ENCODE results near the gene PCDH8. TPM values are rescaled to one million over a fixed set of nuclear protein-coding genes. Genes with fewer than 3 reads are reported as not detected.

The PCDH8 gene
- polyA plus RNA-seq, 1 donor from 2014 or later: 2.4 TPM

- Histone ChIP-seq H3K9me3 (ENCODE audit: low read length) (peaks cover 14% of the 10 kb centered on the region), H3K9me2 (ENCODE audit: insufficient read depth, low read length) (no peaks in the 10 kb centered on the region), H3K9ac (ENCODE audit: low read length) (no peak overlapping the region), H3K36me3 (ENCODE audit: insufficient read depth, low read length) (no peaks in the 10 kb centered on the region), H3K4me2 (ENCODE audit: low read length) (no peak overlapping the region), H3F3A (ENCODE audit: insufficient read depth, low read length, poor library complexity, severe bottlenecking) (peaks cover 6% of the 10 kb centered on the region), H3K27me3 (ENCODE audit: insufficient read depth, low read depth, low read length) (peaks cover 91% of the 10 kb centered on the region), H3K4me3 (ENCODE audit: low read length) (peak overlapping the region; percentile 69), H2AFZ (ENCODE audit: low read depth, low read length) (no peak overlapping the region), H3K27ac (ENCODE audit: low read length) (no peak overlapping the region), H4K20me1 (ENCODE audit: insufficient read depth) (no peaks in the 10 kb centered on the region), H3K79me2 (replicated peaks; ENCODE audit: insufficient read depth, low read length) (no peaks in the 10 kb centered on the region)
- TF ChIP-seq RAD21 (conservative IDR thresholded peaks at IDR 0.05) (no peak), EZH2 (IDR thresholded peaks at IDR 0.05; ENCODE audit: borderline replicate concordance, insufficient read depth, low read length, poor library complexity, severe bottlenecking) (no peak), EP300 (conservative IDR thresholded peaks at IDR 0.05; ENCODE audit: poor library complexity, severe bottlenecking) (no peak), POLR2AphosphoS5 (IDR thresholded peaks at IDR 0.05) (no peak), SMC3 (conservative IDR thresholded peaks at IDR 0.05; ENCODE audit: poor library complexity) (no peak), TAF1 (IDR thresholded peaks at IDR 0.05; ENCODE audit: low read depth) (no peak), CTCF (IDR thresholded peaks at IDR 0.05; ENCODE audit: poor library complexity, severe bottlenecking) (peak; percentile 26), MXI1 (conservative IDR thresholded peaks at IDR 0.05; ENCODE audit: poor library complexity, severe bottlenecking) (no peak)
- TF ChIP-seq, protein P1, sequence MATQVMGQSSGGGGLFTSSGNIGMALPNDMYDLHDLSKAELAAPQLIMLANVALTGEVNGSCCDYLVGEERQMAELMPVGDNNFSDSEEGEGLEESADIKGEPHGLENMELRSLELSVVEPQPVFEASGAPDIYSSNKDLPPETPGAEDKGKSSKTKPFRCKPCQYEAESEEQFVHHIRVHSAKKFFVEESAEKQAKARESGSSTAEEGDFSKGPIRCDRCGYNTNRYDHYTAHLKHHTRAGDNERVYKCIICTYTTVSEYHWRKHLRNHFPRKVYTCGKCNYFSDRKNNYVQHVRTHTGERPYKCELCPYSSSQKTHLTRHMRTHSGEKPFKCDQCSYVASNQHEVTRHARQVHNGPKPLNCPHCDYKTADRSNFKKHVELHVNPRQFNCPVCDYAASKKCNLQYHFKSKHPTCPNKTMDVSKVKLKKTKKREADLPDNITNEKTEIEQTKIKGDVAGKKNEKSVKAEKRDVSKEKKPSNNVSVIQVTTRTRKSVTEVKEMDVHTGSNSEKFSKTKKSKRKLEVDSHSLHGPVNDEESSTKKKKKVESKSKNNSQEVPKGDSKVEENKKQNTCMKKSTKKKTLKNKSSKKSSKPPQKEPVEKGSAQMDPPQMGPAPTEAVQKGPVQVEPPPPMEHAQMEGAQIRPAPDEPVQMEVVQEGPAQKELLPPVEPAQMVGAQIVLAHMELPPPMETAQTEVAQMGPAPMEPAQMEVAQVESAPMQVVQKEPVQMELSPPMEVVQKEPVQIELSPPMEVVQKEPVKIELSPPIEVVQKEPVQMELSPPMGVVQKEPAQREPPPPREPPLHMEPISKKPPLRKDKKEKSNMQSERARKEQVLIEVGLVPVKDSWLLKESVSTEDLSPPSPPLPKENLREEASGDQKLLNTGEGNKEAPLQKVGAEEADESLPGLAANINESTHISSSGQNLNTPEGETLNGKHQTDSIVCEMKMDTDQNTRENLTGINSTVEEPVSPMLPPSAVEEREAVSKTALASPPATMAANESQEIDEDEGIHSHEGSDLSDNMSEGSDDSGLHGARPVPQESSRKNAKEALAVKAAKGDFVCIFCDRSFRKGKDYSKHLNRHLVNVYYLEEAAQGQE (IDR thresholded peaks at IDR 0.05; ENCODE audit: borderline replicate concordance): peak; percentile 81
These were observed 1.7 kb downstream of the PCDH8 start for GRCh38 chr13:52846567-52847321.

DNA sequence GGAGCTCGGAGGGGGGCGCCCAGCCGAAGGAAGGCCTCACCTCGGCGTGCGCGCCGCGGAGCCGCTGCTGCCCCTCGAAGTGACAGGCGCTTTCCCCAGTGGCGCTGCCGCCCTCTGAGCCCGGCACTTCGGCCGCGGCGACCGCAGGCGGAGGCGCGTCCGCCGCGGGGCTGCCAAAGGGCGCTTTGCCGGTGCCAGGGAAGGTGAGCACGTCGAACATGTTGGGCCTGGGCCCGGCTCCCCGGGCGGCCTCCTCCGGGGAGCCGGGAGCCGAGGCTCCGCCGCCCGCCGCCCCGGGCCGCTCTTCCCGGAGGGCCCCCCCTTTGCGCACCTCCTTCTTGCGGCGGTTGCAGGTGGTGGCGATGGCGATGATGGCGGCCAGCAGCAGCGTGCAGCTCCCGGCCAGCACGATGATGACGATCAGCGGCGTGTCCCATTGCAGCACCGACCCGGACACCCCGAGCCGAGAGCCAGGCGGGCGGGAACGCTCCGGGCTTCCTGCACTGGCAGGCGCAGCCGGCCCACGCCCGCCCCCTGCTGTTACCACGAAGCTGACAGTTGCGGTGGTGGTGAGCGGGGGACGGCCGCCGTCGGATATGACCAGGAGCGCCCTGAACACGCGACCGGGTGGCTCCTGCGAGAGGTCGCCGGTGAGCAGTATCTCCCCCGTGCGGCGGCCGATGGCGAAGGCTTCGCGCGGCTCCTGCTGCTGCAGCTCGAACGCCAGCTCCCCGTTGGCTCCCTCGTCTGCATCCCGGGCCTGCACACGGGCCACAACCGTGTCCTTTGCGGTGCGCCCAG is 2.5 kb downstream of the PCDH8 start:
- H3K79me2 ChIP-seq (replicated peaks; ENCODE audit: insufficient read depth, low read length): no peaks in the 10 kb centered on the region
- no peak overlapping the region for H2AFZ ChIP-seq (ENCODE audit: low read depth, low read length)
- no peak for TF ChIP-seq EP300 (conservative IDR thresholded peaks at IDR 0.05; ENCODE audit: poor library complexity, severe bottlenecking)
- TF ChIP-seq TAF1 (IDR thresholded peaks at IDR 0.05; ENCODE audit: low read depth): no peak
- TF ChIP-seq SMC3 (conservative IDR thresholded peaks at IDR 0.05; ENCODE audit: poor library complexity): peak; percentile 65
- peak; percentile 57 for TF ChIP-seq RAD21 (conservative IDR thresholded peaks at IDR 0.05)
- no peak for TF ChIP-seq POLR2AphosphoS5 (IDR thresholded peaks at IDR 0.05)
- TF ChIP-seq MXI1 (conservative IDR thresholded peaks at IDR 0.05; ENCODE audit: poor library complexity, severe bottlenecking): no peak
- peak; percentile 66 for TF ChIP-seq CTCF (IDR thresholded peaks at IDR 0.05; ENCODE audit: poor library complexity, severe bottlenecking)
- TF ChIP-seq EZH2 (IDR thresholded peaks at IDR 0.05; ENCODE audit: borderline replicate concordance, insufficient read depth, low read length, poor library complexity, severe bottlenecking): no peak
- no peaks in the 10 kb centered on the region for H4K20me1 ChIP-seq (ENCODE audit: insufficient read depth)
- H3K9ac ChIP-seq (ENCODE audit: low read length): no peak overlapping the region
- H3K4me2 ChIP-seq (ENCODE audit: low read length): no peak overlapping the region
- peak overlapping the region; percentile 69 for H3K4me3 ChIP-seq (ENCODE audit: low read length)
- peaks cover 14% of the 10 kb centered on the region for H3K9me3 ChIP-seq (ENCODE audit: low read length)
- peaks cover 6% of the 10 kb centered on the region for H3F3A ChIP-seq (ENCODE audit: insufficient read depth, low read length, poor library complexity, severe bottlenecking)
- H3K27ac ChIP-seq (ENCODE audit: low read length): no peak overlapping the region
- no peaks in the 10 kb centered on the region for H3K9me2 ChIP-seq (ENCODE audit: insufficient read depth, low read length)
- no peaks in the 10 kb centered on the region for H3K36me3 ChIP-seq (ENCODE audit: insufficient read depth, low read length)
- H3K27me3 ChIP-seq (ENCODE audit: insufficient read depth, low read depth, low read length): peaks cover 90% of the 10 kb centered on the region

Measured in neural cell (in vitro differentiated cells).